HepG2 (cell line): Measurements from ENCODE around the gene TSPYL1. TPM values are rescaled to one million over a fixed set of nuclear protein-coding genes. Genes with fewer than 3 reads are reported as not detected.

ENCODE experiments used
- AFF4 ChIP-seq: sonication (generic); formaldehyde crosslinking; IDR thresholded peaks from 2 replicates; pipeline ENCODE4 v1.4.0; 2020; ENCODE audit warnings: missing genetic modification reagents
- AKAP8 ChIP-seq: sonication (generic); formaldehyde crosslinking; IDR thresholded peaks from 2 replicates; pipeline ENCODE4 v1.5.1; 2020; ENCODE audit warnings: mild to moderate bottlenecking, missing genetic modification reagents
- ARNTL ChIP-seq: sonication (generic); formaldehyde crosslinking; IDR thresholded peaks from 2 replicates; pipeline ENCODE4 v1.4.0; 2020; ENCODE audit warnings: mild to moderate bottlenecking, missing genetic modification reagents
- ATF7 ChIP-seq, 2 experiments: fragments of 450-650 bp in 1 of 2; sonication (generic) in 1 of 2; formaldehyde crosslinking in 1 of 2; IDR thresholded peaks; 2 replicates each; pipeline versions ENCODE4 v1.4.0 to v1.6.1; 2016 to 2020; ENCODE audit warnings: antibody characterized with exemption in 1 of 2, mild to moderate bottlenecking in 1 of 2, missing genetic modification reagents in 1 of 2
- ETV5 ChIP-seq: IDR thresholded peaks from 2 replicates; pipeline ENCODE4 v1.6.1; 2018; ENCODE audit warnings: missing biosample characterization, missing genetic modification reagents, inconsistent platforms, borderline replicate concordance
- GABPA ChIP-seq, 2 experiments: IDR thresholded peaks; 2 replicates each; pipeline ENCODE4 v1.6.1; 2011 to 2016; ENCODE audit warnings: low read depth in 2 of 2, low read length in 1 of 2, missing biosample characterization in 1 of 2, missing genetic modification characterization in 1 of 2
- GATA4 ChIP-seq: sonication (generic); IDR thresholded peaks from 2 replicates; pipeline ENCODE4 v1.6.1; 2016; ENCODE audit warnings: antibody characterized with exemption, low read depth, borderline replicate concordance
- HDAC1 ChIP-seq: sonication (generic); formaldehyde crosslinking; IDR thresholded peaks from 2 replicates; pipeline ENCODE4 v1.5.1; 2020; ENCODE audit warnings: mild to moderate bottlenecking, missing genetic modification reagents
- MAFK ChIP-seq, 2 experiments: IDR thresholded peaks in 1 of 2; conservative IDR thresholded peaks in 1 of 2; 2 replicates each; pipeline ENCODE4 v1.6.1; 2011; ENCODE audit warnings: improper control_type of control experiment in 2 of 2, low read length in 2 of 2
- PTBP1 ChIP-seq: fragments of 200-400 bp; formaldehyde crosslinking; IDR thresholded peaks from 2 replicates; pipeline ENCODE4 v1.6.1; 2018; ENCODE audit warnings: low read length, low read depth; ENCODE audit not compliant: poor library complexity, severe bottlenecking
- RARG ChIP-seq: sonication (generic); formaldehyde crosslinking; IDR thresholded peaks from 2 replicates; pipeline ENCODE4 v1.4.0; 2020; ENCODE audit warnings: low read depth, mild to moderate bottlenecking, missing genetic modification reagents
- REST ChIP-seq, 2 experiments: IDR thresholded peaks; 2 replicates each; pipeline ENCODE4 v1.6.1; 2011 to 2012; ENCODE audit warnings: low read length in 2 of 2, borderline replicate concordance in 1 of 2, low read depth in 1 of 2, mild to moderate bottlenecking in 1 of 2, moderate library complexity in 1 of 2
- TSC22D2 ChIP-seq: sonication (generic); formaldehyde crosslinking; IDR thresholded peaks from 2 replicates; pipeline ENCODE4 v1.5.1; 2020; ENCODE audit warnings: missing genetic modification reagents, mild to moderate bottlenecking, borderline replicate concordance
- WIZ ChIP-seq: sonication (generic); formaldehyde crosslinking; IDR thresholded peaks from 2 replicates; pipeline ENCODE4 v1.5.1; 2020; ENCODE audit warnings: mild to moderate bottlenecking, missing genetic modification reagents
- YEATS4 ChIP-seq: sonication (generic); formaldehyde crosslinking; IDR thresholded peaks from 2 replicates; pipeline ENCODE4 v1.4.0; 2020; ENCODE audit warnings: missing genetic modification reagents, borderline replicate concordance
- ZBTB38 ChIP-seq: sonication (generic); formaldehyde crosslinking; IDR thresholded peaks from 2 replicates; pipeline ENCODE4 v1.5.1; 2020; ENCODE audit warnings: mild to moderate bottlenecking, missing genetic modification reagents
- ZMYM4 ChIP-seq: sonication (generic); formaldehyde crosslinking; IDR thresholded peaks from 2 replicates; pipeline ENCODE4 v1.8.1; 2023; ENCODE audit warnings: mild to moderate bottlenecking, missing genetic modification reagents
- ZNF34 ChIP-seq: sonication (generic); formaldehyde crosslinking; IDR thresholded peaks from 2 replicates; pipeline ENCODE4 v1.4.0; 2020; ENCODE audit warnings: mild to moderate bottlenecking, missing genetic modification reagents, borderline replicate concordance
- ZNF343 ChIP-seq: sonication (generic); formaldehyde crosslinking; IDR thresholded peaks from 2 replicates; pipeline ENCODE4 v1.4.0; 2020; ENCODE audit warnings: mild to moderate bottlenecking, missing genetic modification reagents
- ZNF430 ChIP-seq: sonication (generic); formaldehyde crosslinking; IDR thresholded peaks from 2 replicates; pipeline ENCODE4 v1.9.0; 2021; ENCODE audit warnings: mild to moderate bottlenecking, missing genetic modification reagents
- ZNF713 ChIP-seq: sonication (generic); formaldehyde crosslinking; IDR thresholded peaks from 2 replicates; pipeline ENCODE4 v1.4.0; 2020; ENCODE audit warnings: mild to moderate bottlenecking, missing genetic modification reagents
- ZSCAN9 ChIP-seq: IDR thresholded peaks from 2 replicates; pipeline ENCODE4 v1.6.1; 2016; ENCODE audit warnings: borderline replicate concordance
- polyA plus RNA-seq, 8 experiments: library from polyadenylated mRNA; depleted of rRNA in 3 of 8; stranded (reverse) in 7 of 8; unstranded in 1 of 8; fragments of >200 nt; fragmentation: Illumina TruSeq in 4 of 8; extraction: Trizol in 4 of 8; gene quantifications; 2 replicates each; pipeline versions ENCODE4 v1.2.1 to v1.2.3, GENCODE V29; 2011 to 2016; ENCODE audit warnings: low read depth in 4 of 8, missing spikeins in 1 of 8, mixed read lengths in 1 of 8; ENCODE audit not compliant: insufficient read depth in 1 of 8
- total RNA-seq, 5 experiments: library from RNA; depleted of rRNA; stranded (reverse); fragments of >200 nt; fragmentation: Illumina TruSeq; extraction: Trizol; gene quantifications; 2 replicates each; pipeline ENCODE4 v1.2.3, GENCODE V29; 2016; ENCODE audit warnings: low read depth in 1 of 5

The TSPYL1 gene
- total and polyA plus RNA-seq, 2 of the 13 experiments (the other 11 are each of a cell fraction or from before 2014, with no cell fraction given) = 28.3 to 93.0 TPM

- TF ChIP-seq YEATS4 (CRISPR knock-in tag) (peak; percentile 81), ARNTL (CRISPR knock-in tag) (no peak; the same call in 1 of the 2 replicates), GATA4 (0 out of 2 replicates have a peak, but pooled peaks have one; percentile 12), ETV5 (CRISPR knock-in tag) (no peak; the same call in 1 of the 2 replicates), HDAC1 (CRISPR knock-in tag) (peak; percentile 49; the same call in 1 of the 2 replicates), ZNF430 (no peak), MAFK (conservative IDR thresholded peaks at IDR 0.05 in 1 of 2, IDR thresholded peaks at IDR 0.05 in 1 of 2; ENCODE audit: low read length in 2 of 2) (no peak), ZNF713 (CRISPR knock-in tag) (no peak), ATF7 (IDR thresholded peaks at IDR 0.05) (peak; percentile 37; the same call in 1 of the 2 replicates), ATF7 (CRISPR knock-in tag; IDR thresholded peaks at IDR 0.05) (no peak), ZNF343 (no peak), ZBTB38 (CRISPR knock-in tag) (no peak; the same call in 1 of the 2 replicates), AKAP8 (no peak), ZSCAN9 (0 out of 2 replicates have a peak, but pooled peaks have one; percentile 5), RARG (CRISPR knock-in tag) (no peak), TSC22D2 (no peak), GABPA (IDR thresholded peaks at IDR 0.05; ENCODE audit: low read depth, low read length) (no peak; the same call in 1 of the 2 replicates), GABPA (CRISPR knock-in tag; IDR thresholded peaks at IDR 0.05; ENCODE audit: low read depth) (peak; percentile 82), ZMYM4 (CRISPR knock-in tag) (peak; percentile 92), REST (IDR thresholded peaks at IDR 0.05; ENCODE audit: borderline replicate concordance in 1 of 2, low read depth in 1 of 2, low read length in 2 of 2) (no peak; a peak in 1 of 4 replicates), PTBP1 (peak; percentile 66), ZNF34 (0 out of 2 replicates have a peak, but pooled peaks have one; percentile 24), WIZ (CRISPR knock-in tag) (peak; percentile 56; the same call in 1 of the 2 replicates), AFF4 (CRISPR knock-in tag) (no peak)
Measured at GRCh38 chr6:116253505-116254296, 26.0 kb downstream of the TSPYL1 start, which contains the start of gene TSPYL4 (continued).
